HEK293 (cell line): Measurements from ENCODE around the gene ATP12A.

Experiments
- CTCF ChIA-PET: fragments of 350-600 bp; formaldehyde crosslinking; extraction: SDS; loops from one replicate; lab custom pipeline; 2021; ENCODE audit warnings: antibody characterized with exemption; lab: Yijun Ruan, JAX
- POLR2A ChIA-PET: fragments of 300-600 bp; formaldehyde crosslinking; extraction: SDS; loops from one replicate; lab custom pipeline; 2020; ENCODE audit warnings: antibody characterized with exemption, inconsistent platforms; lab: Yijun Ruan, JAX
- H3K27ac ChIP-seq: fragments of 200-500 bp; sonication (Bioruptor generic); 2 replicates; pipeline ENCODE4 v1.5.1; 2014; ENCODE audit warnings: low read depth, low read length, control low read depth, inconsistent platforms; ENCODE audit errors: extremely low read depth
- H3K36me3 ChIP-seq, 2 experiments: fragments of 200-500 bp in 1 of 2; sonication (Bioruptor generic) in 1 of 2; 1 replicate in 1 of 2; 2 replicates in 1 of 2; pipeline ENCODE4 v1.5.1; 2014 to 2017; ENCODE audit warnings: inconsistent platforms in 2 of 2, low read length in 2 of 2; ENCODE audit not compliant: control insufficient read depth in 2 of 2, insufficient read depth in 1 of 2
- H3K4me1 ChIP-seq: fragments of 200-500 bp; sonication (Bioruptor generic); 2 replicates; pipeline ENCODE4 v1.5.1; 2014; ENCODE audit warnings: mild to moderate bottlenecking, low read length, inconsistent platforms; ENCODE audit not compliant: control insufficient read depth, insufficient read depth
- H3K4me3 ChIP-seq: 2 replicates; pipeline ENCODE4 v1.5.1; 2011; ENCODE audit warnings: low read depth, mild to moderate bottlenecking, control low read depth, low read length, moderate library complexity
- H3K9me3 ChIP-seq: fragments of 200-500 bp; sonication (Bioruptor generic); 2 replicates; pipeline ENCODE4 v1.5.1; 2014; ENCODE audit warnings: low read depth, low read length, inconsistent platforms; ENCODE audit not compliant: control insufficient read depth, insufficient read depth
- ELK4 ChIP-seq: IDR thresholded peaks from 2 replicates; pipeline ENCODE4 v1.6.1; 2011; ENCODE audit warnings: mild to moderate bottlenecking, low read depth, low read length, borderline replicate concordance
- GLI2 ChIP-seq: fragments of 450-650 bp; formaldehyde crosslinking; IDR thresholded peaks from 2 replicates; pipeline ENCODE4; 2017; ENCODE audit warnings: missing biosample characterization, missing genetic modification characterization, low read depth, borderline replicate concordance
- KLF16 ChIP-seq: fragments of 450-650 bp; formaldehyde crosslinking; IDR thresholded peaks from 2 replicates; pipeline ENCODE4 v1.5.1; 2017; ENCODE audit warnings: missing biosample characterization, missing genetic modification characterization
- SP2 ChIP-seq: fragments of 450-650 bp; formaldehyde crosslinking; IDR thresholded peaks from 2 replicates; pipeline ENCODE4 v1.5.1; 2016; ENCODE audit warnings: missing biosample characterization, missing genetic modification characterization
- SP7 ChIP-seq: fragments of 450-650 bp; formaldehyde crosslinking; IDR thresholded peaks from 2 replicates; pipeline ENCODE4 v1.5.1; 2016; ENCODE audit warnings: missing biosample characterization, missing genetic modification characterization
- YY2 ChIP-seq: fragments of 450-650 bp; formaldehyde crosslinking; IDR thresholded peaks from 2 replicates; pipeline ENCODE4 v1.5.1; 2016; ENCODE audit warnings: missing biosample characterization, missing genetic modification characterization
- ZBTB10 ChIP-seq: fragments of 450-650 bp; formaldehyde crosslinking; IDR thresholded peaks from 2 replicates; pipeline ENCODE4 v1.5.1; 2016; ENCODE audit warnings: missing biosample characterization, missing genetic modification characterization
- ZBTB49 ChIP-seq: fragments of 450-650 bp; formaldehyde crosslinking; IDR thresholded peaks from 2 replicates; pipeline ENCODE4 v1.5.1; 2016; ENCODE audit warnings: missing biosample characterization, missing genetic modification characterization, low read depth
- ZNF121 ChIP-seq: fragments of 450-650 bp; formaldehyde crosslinking; IDR thresholded peaks from 2 replicates; pipeline ENCODE4 v1.5.1; 2016; ENCODE audit warnings: missing biosample characterization, missing genetic modification characterization
- ZNF140 ChIP-seq: fragments of 450-650 bp; formaldehyde crosslinking; IDR thresholded peaks from 2 replicates; pipeline ENCODE4 v1.5.1; 2016; ENCODE audit warnings: missing biosample characterization, missing genetic modification characterization
- ZNF18 ChIP-seq: fragments of 450-650 bp; formaldehyde crosslinking; IDR thresholded peaks from 2 replicates; pipeline ENCODE4 v1.5.1; 2016; ENCODE audit warnings: missing biosample characterization, missing genetic modification characterization
- ZNF184 ChIP-seq: fragments of 450-650 bp; IDR thresholded peaks from 2 replicates; pipeline ENCODE4 v1.5.1; 2018; ENCODE audit warnings: missing biosample characterization, mild to moderate bottlenecking, missing genetic modification characterization
- ZNF48 ChIP-seq: fragments of 450-650 bp; formaldehyde crosslinking; IDR thresholded peaks from 2 replicates; pipeline ENCODE4 v1.5.1; 2016; ENCODE audit warnings: missing biosample characterization, missing genetic modification characterization
- ZNF529 ChIP-seq: fragments of 450-650 bp; formaldehyde crosslinking; IDR thresholded peaks from 2 replicates; pipeline ENCODE4 v1.5.1; 2017; ENCODE audit warnings: missing genetic modification characterization, missing biosample characterization; ENCODE audit not compliant: insufficient replicate concordance
- ZNF558 ChIP-seq: fragments of 450-650 bp; formaldehyde crosslinking; IDR thresholded peaks from 2 replicates; pipeline ENCODE4 v1.5.1; 2016; ENCODE audit warnings: missing biosample characterization, missing genetic modification characterization
- ZNF610 ChIP-seq: fragments of 450-650 bp; formaldehyde crosslinking; IDR thresholded peaks from 2 replicates; pipeline ENCODE4 v1.5.1; 2016; ENCODE audit warnings: missing biosample characterization, missing genetic modification characterization, borderline replicate concordance
- ZNF629 ChIP-seq: fragments of 450-650 bp; formaldehyde crosslinking; IDR thresholded peaks from 2 replicates; pipeline ENCODE4 v1.5.1; 2017; ENCODE audit warnings: missing biosample characterization, missing genetic modification characterization
- ZNF664 ChIP-seq: fragments of 450-650 bp; formaldehyde crosslinking; IDR thresholded peaks from 2 replicates; pipeline ENCODE4 v1.5.1; 2016; ENCODE audit warnings: missing biosample characterization, missing genetic modification characterization
- ZNF677 ChIP-seq: fragments of 450-650 bp; IDR thresholded peaks from 2 replicates; pipeline ENCODE4 v1.5.0; 2018; ENCODE audit warnings: missing biosample characterization, mild to moderate bottlenecking, missing genetic modification characterization, moderate library complexity
- ZNF791 ChIP-seq: fragments of 450-650 bp; formaldehyde crosslinking; IDR thresholded peaks from 2 replicates; pipeline ENCODE4 v1.5.1; 2016; ENCODE audit warnings: missing biosample characterization, missing genetic modification characterization
- ZNF837 ChIP-seq: fragments of 450-650 bp; formaldehyde crosslinking; IDR thresholded peaks from 2 replicates; pipeline ENCODE4 v1.5.1; 2016; ENCODE audit warnings: missing biosample characterization, missing genetic modification characterization

The ATP12A gene

GRCh38 chr13:24716011-24716410 is 35.8 kb downstream of the ATP12A start:
- Histone ChIP-seq H3K36me3 (no peaks in the 10 kb centered on the region), H3K4me3 (no peak overlapping the region), H3K4me1 (0 out of 2 replicates have a peak, but pooled peaks cover 3% of the 10 kb centered on the region), H3K27ac (no peak overlapping the region), H3K9me3 (no peaks in the 10 kb centered on the region)
- CTCF ChIA-PET = interaction anchor here (1.7 to 8.4 kb wide), 2 partner anchors 12 to 23 kb away, joined by 3 to 40 read pairs; no protein-coding TSS in a partner anchor
- TF ChIP-seq GLI2 (tag by site-specific recombination) (no peak), ZBTB49 (tag by site-specific recombination) (no peak), ELK4 (no peak), ZNF610 (tag by site-specific recombination) (no peak), ZNF140 (tag by site-specific recombination) (no peak)
- POLR2A ChIA-PET = no interaction called here

GRCh38 chr13:24716446-24716845 is 36.2 kb downstream of the ATP12A start:
- 0 out of 2 replicates have a peak, but pooled peaks cover 3% of the 10 kb centered on the region for H3K4me1 ChIP-seq
- ChIA-PET POLR2A (no interaction called here), CTCF (interaction anchor here (1.7 to 8.4 kb wide), 2 partner anchors 11 to 23 kb away, joined by 3 to 40 read pairs; no protein-coding TSS in a partner anchor)
- no peaks in the 10 kb centered on the region for H3K36me3 ChIP-seq
- H3K27ac ChIP-seq = no peak overlapping the region
- H3K4me3 ChIP-seq = no peak overlapping the region
- TF ChIP-seq ZNF677 (tag by site-specific recombination) = no peak
- TF ChIP-seq SP2 (tag by site-specific recombination) = no peak
- TF ChIP-seq ZNF529 (tag by site-specific recombination) = no peak
- H3K9me3 ChIP-seq = no peaks in the 10 kb centered on the region

- ChIA-PET CTCF (interaction anchor here (1.7 to 8.4 kb wide), 2 partner anchors 10 to 24 kb away, joined by 3 to 40 read pairs; no protein-coding TSS in a partner anchor), POLR2A (no interaction called here)
- 0 out of 2 replicates have a peak, but pooled peaks cover 3% of the 10 kb centered on the region for H3K4me1 ChIP-seq
- H3K4me3 ChIP-seq = no peak overlapping the region
- H3K9me3 ChIP-seq = no peaks in the 10 kb centered on the region
- no peaks in the 10 kb centered on the region for H3K36me3 ChIP-seq
- H3K27ac ChIP-seq = no peak overlapping the region
- no peak for TF ChIP-seq ZNF791
- TF ChIP-seq ZNF18 (tag by site-specific recombination) = no peak
- TF ChIP-seq ZNF664 (tag by site-specific recombination) = no peak
- no peak for TF ChIP-seq ELK4
- TF ChIP-seq SP7 (tag by site-specific recombination) = no peak
- no peak for TF ChIP-seq ZNF837 (tag by site-specific recombination)
- no peak for TF ChIP-seq YY2 (tag by site-specific recombination)
- TF ChIP-seq ZBTB10 (tag by site-specific recombination) = no peak
- no peak for TF ChIP-seq ZNF48 (tag by site-specific recombination)
- no peak for TF ChIP-seq ZNF121 (tag by site-specific recombination)
- TF ChIP-seq ZNF558 (tag by site-specific recombination) = no peak
- no peak for TF ChIP-seq ZNF629
- no peak for TF ChIP-seq ZNF184 (tag by site-specific recombination)
- no peak for TF ChIP-seq KLF16 (tag by site-specific recombination)
These were observed 37.0 kb downstream of the ATP12A start for GRCh38 chr13:24717217-24717616.
